ENCODE measurements around the gene PTPRR. TPM values are rescaled to one million over a fixed set of nuclear protein-coding genes. Genes with fewer than 3 reads are reported as not detected.

The PTPRR gene
- total and polyA plus RNA-seq, 8 donors: 0.45 to 11.1 (median 3.9) TPM; not detected in 2

- no peak for DNase-seq
- intact Hi-C loops (cut with DNase I; ENCODE audit: low total_unique reads): loop anchor here (10.0 kb wide), 1 partner anchor 108 kb away; no protein-coding TSS in a partner anchor
- no peaks in the 10 kb centered on the region for H3K36me3 ChIP-seq
- H3K27me3 ChIP-seq: no peaks in the 10 kb centered on the region
- 23 to 65% (median 32%) methylated on average over 1 of the region's 1 CpG for WGBS, 5 donors
- no peaks in the 10 kb centered on the region for H3K4me1 ChIP-seq
- TF ChIP-seq EP300 (IDR thresholded peaks at IDR 0.05) (no peak), POLR2A (IDR thresholded peaks at IDR 0.05) (no peak), CTCF (IDR thresholded peaks at IDR 0.05) (no peak), POLR2AphosphoS5 (IDR thresholded peaks at IDR 0.05) (no peak)
- H3K27ac ChIP-seq: no peak overlapping the region
- H3K4me3 ChIP-seq: no peak overlapping the region
- H3K9me3 ChIP-seq: no peaks in the 10 kb centered on the region
Measured at GRCh38 chr12:70842942-70843341, 77.6 kb downstream of the PTPRR start.

- WGBS, 5 donors: 92 to 100% (median 96%) methylated on average over 1 of the region's 1 CpG
- Histone ChIP-seq H3K9me3 (no peaks in the 10 kb centered on the region), H3K27me3 (no peaks in the 10 kb centered on the region), H3K4me3 (no peak overlapping the region), H3K36me3 (no peaks in the 10 kb centered on the region), H3K27ac (no peak overlapping the region), H3K4me1 (no peaks in the 10 kb centered on the region)
- no peak for DNase-seq
- TF ChIP-seq POLR2A (IDR thresholded peaks at IDR 0.05) (no peak), EP300 (IDR thresholded peaks at IDR 0.05) (no peak), POLR2AphosphoS5 (IDR thresholded peaks at IDR 0.05) (no peak), CTCF (IDR thresholded peaks at IDR 0.05) (no peak)
- intact Hi-C loops (cut with DNase I; ENCODE audit: low total_unique reads): loop anchor here (10.0 kb wide), 1 partner anchor 107 kb away; no protein-coding TSS in a partner anchor
Measured at GRCh38 chr12:70842136-70842535, 78.4 kb downstream of the PTPRR start.

GRCh38 chr12:70840656-70841350 lies 79.7 kb downstream of the PTPRR start:
- no peaks in the 10 kb centered on the region for H3K27me3 ChIP-seq
- 71 to 83% (median 75%) methylated on average over 4 of the region's 4 CpGs for WGBS, 5 donors
- no peaks in the 10 kb centered on the region for H3K4me1 ChIP-seq
- H3K9me3 ChIP-seq: no peaks in the 10 kb centered on the region
- no peak for DNase-seq
- H3K27ac ChIP-seq: no peak overlapping the region
- intact Hi-C loops (cut with DNase I; ENCODE audit: low total_unique reads): loop anchor here (10.0 kb wide), 1 partner anchor 106 kb away; no protein-coding TSS in a partner anchor
- H3K36me3 ChIP-seq: no peaks in the 10 kb centered on the region
- no peak for TF ChIP-seq POLR2AphosphoS5 (IDR thresholded peaks at IDR 0.05)
- no peak for TF ChIP-seq EP300 (IDR thresholded peaks at IDR 0.05)
- TF ChIP-seq POLR2A (IDR thresholded peaks at IDR 0.05): no peak
- TF ChIP-seq CTCF (IDR thresholded peaks at IDR 0.05): no peak
- no peak overlapping the region for H3K4me3 ChIP-seq

- no peaks in the 10 kb centered on the region for H3K9me3 ChIP-seq
- DNase-seq: no peak
- H3K27me3 ChIP-seq: no peaks in the 10 kb centered on the region
- WGBS, 5 donors: 63 to 78% (median 73%) methylated on average over 3 of the region's 3 CpGs
- H3K4me1 ChIP-seq: no peaks in the 10 kb centered on the region
- H3K4me3 ChIP-seq: no peak overlapping the region
- no peak overlapping the region for H3K27ac ChIP-seq
- no peak for TF ChIP-seq EP300 (IDR thresholded peaks at IDR 0.05)
- TF ChIP-seq POLR2AphosphoS5 (IDR thresholded peaks at IDR 0.05): no peak
- no peak for TF ChIP-seq POLR2A (IDR thresholded peaks at IDR 0.05)
- no peak for TF ChIP-seq CTCF (IDR thresholded peaks at IDR 0.05)
- intact Hi-C loops (cut with DNase I; ENCODE audit: low total_unique reads): no loop called here
- H3K36me3 ChIP-seq: no peaks in the 10 kb centered on the region
Measured at GRCh38 chr12:70839544-70839943, 81.0 kb downstream of the PTPRR start.

All from stomach (tissue), 9 donors.